ENCODE results near the gene MAMSTR. TPM values are rescaled to one million over a fixed set of nuclear protein-coding genes. Genes with fewer than 3 reads are reported as not detected.

The MAMSTR gene
- total and polyA plus RNA-seq, 9 donors, result 1.3 to 17.1 (median 10.7) TPM

GRCh38 chr19:48713864-48714755 is 5.4 kb downstream of the MAMSTR start:
- H3K27ac ChIP-seq, result peak overlapping the region; percentile 26 to 79
- TF ChIP-seq CTCF (IDR thresholded peaks at IDR 0.05), result no peak
- no peak for TF ChIP-seq POLR2A (IDR thresholded peaks at IDR 0.05)
- no peak for TF ChIP-seq EP300 (IDR thresholded peaks at IDR 0.05)
- no peaks in the 10 kb centered on the region for H3K9me3 ChIP-seq
- no peaks in the 10 kb centered on the region for H3K27me3 ChIP-seq
- H3K4me3 ChIP-seq, result peak overlapping the region; percentile 63
- intact Hi-C loops (cut with DNase I), result loop anchor here in 3 of 4 donors (2.0 to 10.0 kb wide), 3 partner anchors 37 to 69 kb away; partner anchors contain the start of gene CA11 (in 1 of the 3)
- peaks cover 27% of the 10 kb centered on the region for H3K4me1 ChIP-seq (ENCODE audit: insufficient read depth)
- peak; percentile 99 for DNase-seq
- H3K36me3 ChIP-seq, result no peaks in the 10 kb centered on the region
- WGBS, 3 donors, result 0 to 1% (median 0%) methylated on average over 67 of the region's 67 CpGs

- TF ChIP-seq CTCF (IDR thresholded peaks at IDR 0.05) (no peak), EP300 (IDR thresholded peaks at IDR 0.05) (no peak), POLR2A (IDR thresholded peaks at IDR 0.05) (no peak)
- intact Hi-C loops (cut with DNase I), result loop anchor here in 3 of 4 donors (2.0 to 10.0 kb wide), 3 partner anchors 36 to 68 kb away; partner anchors contain the start of gene CA11 (in 1 of the 3)
- WGBS, 3 donors, result 14 to 17% (median 14%) methylated on average over 25 of the region's 25 CpGs
These were observed 6.3 kb downstream of the MAMSTR start for GRCh38 chr19:48713041-48713863.

GRCh38 chr19:48711106-48711662 is 8.3 kb downstream of the MAMSTR start:
- intact Hi-C loops (cut with DNase I), result loop anchor here in 2 of 4 donors (5.0 to 10.0 kb wide), 2 partner anchors 34 to 66 kb away; partner anchors contain the start of gene CA11 (in 1 of the 2)
- Histone ChIP-seq H3K4me1 (ENCODE audit: insufficient read depth) (peaks cover 14% of the 10 kb centered on the region), H3K27me3 (no peaks in the 10 kb centered on the region), H3K36me3 (no peaks in the 10 kb centered on the region), H3K9me3 (no peaks in the 10 kb centered on the region), H3K4me3 (no peak overlapping the region), H3K27ac (no peak overlapping the region)
- TF ChIP-seq POLR2A (IDR thresholded peaks at IDR 0.05) (no peak), CTCF (IDR thresholded peaks at IDR 0.05) (no peak), EP300 (IDR thresholded peaks at IDR 0.05) (no peak)
- 80 to 92% (median 81%) methylated on average over 4 of the region's 4 CpGs for WGBS, 3 donors
- DNase-seq, result no peak

More at GRCh38 chr19:48713041-48713863, 6.3 kb downstream of the MAMSTR start:
- peak in 3 of 5 donors; percentile 37 to 55 (median 54) for DNase-seq
- Histone ChIP-seq H3K9me3 (no peaks in the 10 kb centered on the region), H3K27me3 (no peaks in the 10 kb centered on the region), H3K4me1 (ENCODE audit: insufficient read depth) (peaks cover 20% of the 10 kb centered on the region), H3K27ac (peak overlapping the region in 1 of 2 donors; percentile 71), H3K36me3 (no peaks in the 10 kb centered on the region), H3K4me3 (peak overlapping the region; percentile 63)

GRCh38 chr19:48708471-48708870 is 11.1 kb downstream of the MAMSTR start:
- Histone ChIP-seq H3K36me3 (no peaks in the 10 kb centered on the region), H3K4me3 (no peak overlapping the region)
- WGBS, 3 donors, result 45 to 51% (median 49%) methylated on average over 10 to 11 of the region's 11 CpGs

More at GRCh38 chr19:48708471-48708870, 11.1 kb downstream of the MAMSTR start:
- TF ChIP-seq CTCF (IDR thresholded peaks at IDR 0.05) (no peak), EP300 (IDR thresholded peaks at IDR 0.05) (no peak), POLR2A (IDR thresholded peaks at IDR 0.05) (no peak)
- Histone ChIP-seq H3K4me1 (ENCODE audit: insufficient read depth) (peaks cover 5% of the 10 kb centered on the region), H3K27me3 (no peaks in the 10 kb centered on the region), H3K9me3 (no peaks in the 10 kb centered on the region), H3K27ac (no peak overlapping the region)
- intact Hi-C loops (cut with DNase I), result no loop called here
- no peak for DNase-seq

Data from ovary (tissue), 9 donors.